SU-DHL-6 (cell line): ENCODE data around the gene PRRG3.

ENCODE experiments used
- H2AFZ ChIP-seq: fragments of 200-600 bp; sonication (generic); 2 replicates; pipeline ENCODE4 v1.6.1; 2014; ENCODE audit warnings: low read depth, mild to moderate bottlenecking, moderate library complexity, mixed read lengths, antibody characterized with exemption, low read length; ENCODE audit not compliant: severe bottlenecking
- H3F3A ChIP-seq: fragments of 200-600 bp; shearing (Covaris generic); 2 replicates; pipeline ENCODE4 v1.6.0; 2016; ENCODE audit warnings: antibody characterized with exemption, mild to moderate bottlenecking; ENCODE audit not compliant: insufficient read depth
- H3K27ac ChIP-seq: fragments of 200-600 bp; sonication (generic); 2 replicates; pipeline ENCODE4 v1.5.1; 2016; ENCODE audit warnings: low read depth, mild to moderate bottlenecking, low read length, moderate library complexity, mixed read lengths
- H3K27me3 ChIP-seq: fragments of 200-600 bp; sonication (generic), shearing (Covaris generic); 2 replicates; pipeline ENCODE4 v1.6.0; 2014; ENCODE audit warnings: mild to moderate bottlenecking, low read length
- H3K36me3 ChIP-seq: fragments of 200-600 bp; sonication (generic); 2 replicates; pipeline ENCODE4 v1.6.1; 2014; ENCODE audit warnings: mild to moderate bottlenecking, low read length, mixed read lengths
- H3K4me2 ChIP-seq: fragments of 300-600, 200-600 bp; shearing (Covaris generic), sonication (generic); 2 replicates; pipeline ENCODE4 v1.6.0; 2014; ENCODE audit warnings: low read length, low read depth, mild to moderate bottlenecking; ENCODE audit not compliant: poor library complexity, severe bottlenecking
- H3K4me3 ChIP-seq: fragments of 200-600 bp; sonication (generic); 2 replicates; pipeline ENCODE4 v1.5.1; 2014; ENCODE audit warnings: antibody characterized with exemption, low read length, mild to moderate bottlenecking, mixed read lengths; ENCODE audit not compliant: insufficient read depth, poor library complexity, severe bottlenecking
- H3K79me2 ChIP-seq: fragments of 200-600 bp; sonication (generic); 2 replicates; pipeline ENCODE4 v1.6.1; 2014; ENCODE audit warnings: mild to moderate bottlenecking, low read length, moderate library complexity; ENCODE audit not compliant: insufficient read depth
- H3K9ac ChIP-seq: fragments of 200-600 bp; sonication (generic); 2 replicates; pipeline ENCODE4 v1.7.0; 2014; ENCODE audit warnings: mild to moderate bottlenecking, low read length
- H3K9me2 ChIP-seq: fragments of 200-600 bp; sonication (generic); replicated peaks from 2 replicates; pipeline ENCODE4 v1.6.1; 2014; ENCODE audit warnings: low read length; ENCODE audit not compliant: insufficient read depth
- H3K9me3 ChIP-seq: fragments of 200-600 bp; sonication (generic); 2 replicates; pipeline ENCODE4 v1.6.1; 2014; ENCODE audit warnings: low read length, mixed read lengths; ENCODE audit not compliant: insufficient read depth
- H4K20me1 ChIP-seq: fragments of 200-600 bp; sonication (generic); 2 replicates; pipeline ENCODE4 v1.6.1; 2014; ENCODE audit warnings: low read depth, mild to moderate bottlenecking, antibody characterized with exemption, low read length, moderate library complexity, mixed read lengths
- CTCF ChIP-seq: fragments of 200-600 bp; sonication (generic); IDR thresholded peaks from one replicate; pipeline ENCODE4 v1.5.1; 2017; ENCODE audit warnings: antibody characterized with exemption, mild to moderate bottlenecking, low read length, moderate library complexity; ENCODE audit not compliant: insufficient read depth, poor library complexity, severe bottlenecking
- EZH2phosphoT487 ChIP-seq: fragments of 200-600 bp; sonication (generic), shearing (Covaris generic); conservative IDR thresholded peaks from 2 replicates; pipeline ENCODE4 v1.6.1; 2018; ENCODE audit warnings: mild to moderate bottlenecking, antibody characterized with exemption, low read length, moderate library complexity, mixed read lengths

Gene PRRG3

GRCh38 chrX:151722241-151722846, 27.1 kb downstream of the PRRG3 start:
- H3K4me3 ChIP-seq = no peak overlapping the region
- H3K79me2 ChIP-seq = no peaks in the 10 kb centered on the region
- H3K36me3 ChIP-seq = no peaks in the 10 kb centered on the region
- no peak overlapping the region for H2AFZ ChIP-seq
- H3K9me3 ChIP-seq = no peaks in the 10 kb centered on the region
- H3K9ac ChIP-seq = no peak overlapping the region
- no peaks in the 10 kb centered on the region for H3K9me2 ChIP-seq
- no peaks in the 10 kb centered on the region for H3F3A ChIP-seq
- H3K4me2 ChIP-seq = no peak overlapping the region
- H3K27ac ChIP-seq = no peak overlapping the region
- H3K27me3 ChIP-seq = no peaks in the 10 kb centered on the region
- no peaks in the 10 kb centered on the region for H4K20me1 ChIP-seq
- TF ChIP-seq CTCF (no peak), EZH2phosphoT487 (no peak)

GRCh38 chrX:151723156-151723760, 28.0 kb downstream of the PRRG3 start:
- H3K27me3 ChIP-seq = no peaks in the 10 kb centered on the region
- no peaks in the 10 kb centered on the region for H3K79me2 ChIP-seq
- H3K9me2 ChIP-seq = no peaks in the 10 kb centered on the region
- no peak overlapping the region for H3K9ac ChIP-seq
- H3F3A ChIP-seq = no peaks in the 10 kb centered on the region
- no peak overlapping the region for H3K27ac ChIP-seq
- H3K4me3 ChIP-seq = no peak overlapping the region
- H3K4me2 ChIP-seq = no peak overlapping the region
- TF ChIP-seq EZH2phosphoT487 (no peak), CTCF (no peak)
- H4K20me1 ChIP-seq = no peaks in the 10 kb centered on the region
- no peaks in the 10 kb centered on the region for H3K36me3 ChIP-seq
- no peaks in the 10 kb centered on the region for H3K9me3 ChIP-seq
- H2AFZ ChIP-seq = no peak overlapping the region

GRCh38 chrX:151724563-151725337, 29.5 kb downstream of the PRRG3 start:
- no peaks in the 10 kb centered on the region for H3K9me2 ChIP-seq
- no peak overlapping the region for H3K4me2 ChIP-seq
- H2AFZ ChIP-seq = no peak overlapping the region
- no peak overlapping the region for H3K27ac ChIP-seq
- H3K9me3 ChIP-seq = no peaks in the 10 kb centered on the region
- no peaks in the 10 kb centered on the region for H3F3A ChIP-seq
- H3K9ac ChIP-seq = no peak overlapping the region
- H3K79me2 ChIP-seq = no peaks in the 10 kb centered on the region
- H4K20me1 ChIP-seq = no peaks in the 10 kb centered on the region
- no peaks in the 10 kb centered on the region for H3K27me3 ChIP-seq
- no peak overlapping the region for H3K4me3 ChIP-seq
- no peak for TF ChIP-seq CTCF
- no peak for TF ChIP-seq EZH2phosphoT487
- no peaks in the 10 kb centered on the region for H3K36me3 ChIP-seq
